Activated T-helper 17 cell treated with anti-CD3 and anti-CD28 coated beads, Interleukin-2, amount 50 U/mL, for 72 hours (primary cell): Measurements from ENCODE around the gene MPL. TPM values are rescaled to one million over a fixed set of nuclear protein-coding genes. Genes with fewer than 3 reads are reported as not detected.
"Not testable (repeated sequence)": the region's sequence is repeated elsewhere in the genome, so short reads cannot be mapped to it uniquely, and the experiment has no call there.

Experiments used
- ATAC-seq: fragments of 150-1000 bp; cut with Tn5 transposase; replicated peaks from 2 replicates; pipeline ENCODE4 v1.10.0; 2021; ENCODE audit warnings: mild to moderate bottlenecking, moderate library complexity
- H3K27ac Mint-ChIP-seq: one replicate; pipeline ENCODE4 v1.8.0; 2022; ENCODE audit warnings: mixed read lengths
- H3K27me3 Mint-ChIP-seq: one replicate; pipeline ENCODE4 v1.8.0; 2022; ENCODE audit warnings: mixed read lengths
- H3K36me3 Mint-ChIP-seq: one replicate; pipeline ENCODE4 v1.8.0; 2022; ENCODE audit warnings: low read depth, mild to moderate bottlenecking, mixed read lengths
- H3K4me1 Mint-ChIP-seq: one replicate; pipeline ENCODE4 v1.8.0; 2022; ENCODE audit warnings: mixed read lengths
- H3K4me3 Mint-ChIP-seq: one replicate; pipeline ENCODE4 v1.8.0; 2022; ENCODE audit warnings: mild to moderate bottlenecking, mixed read lengths
- H3K9me3 Mint-ChIP-seq: one replicate; pipeline ENCODE4 v1.8.0; 2022; ENCODE audit warnings: mixed read lengths
- total RNA-seq, 2 donors: library from RNA; stranded (reverse); gene quantifications; one replicate each; pipeline ENCODE4 v1.2.3, GENCODE V29; 2022

Gene MPL
- total RNA-seq, 2 donors from 2014 or later: not detected

DNA sequence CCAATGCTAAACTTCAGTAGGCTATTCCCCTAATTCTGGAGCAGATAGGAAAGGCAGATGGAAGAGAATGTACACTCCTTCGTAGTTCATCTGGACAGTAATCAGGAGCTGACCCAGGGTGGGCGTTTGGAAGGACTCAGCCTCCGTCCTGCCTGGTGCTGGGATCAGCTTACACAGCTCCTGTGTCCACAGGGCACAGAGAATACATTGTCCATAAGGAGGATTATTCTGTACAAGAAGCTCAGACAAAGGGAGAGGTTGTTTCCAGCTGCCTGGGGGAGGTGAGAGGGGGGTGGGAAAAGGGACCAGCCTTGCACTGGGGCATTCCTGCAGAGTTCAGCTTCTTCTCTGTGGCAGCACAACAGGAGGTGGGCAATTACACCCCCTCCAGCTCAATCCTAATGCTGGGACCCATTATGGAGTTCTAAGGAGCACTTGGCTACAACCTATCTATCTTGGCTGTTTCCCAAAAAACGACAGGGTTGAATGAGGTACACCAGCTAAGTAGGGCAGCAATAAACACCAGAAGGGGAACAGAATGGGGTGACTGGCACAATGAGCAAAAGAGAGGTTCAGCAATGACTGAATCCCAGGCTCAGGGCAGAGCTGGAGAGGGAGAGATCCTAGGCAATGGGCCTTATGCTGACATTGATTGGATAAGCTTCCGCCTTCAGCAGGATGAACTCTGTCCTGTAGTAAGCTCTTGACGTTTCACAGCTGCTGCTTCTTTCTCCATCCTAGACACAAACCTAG lies 44.6 kb downstream of the MPL start:
- Mint-ChIP-seq H3K27me3 (no peaks in the 10 kb centered on the region), H3K4me1 (peaks cover 3% of the 10 kb centered on the region), H3K27ac (peak overlapping the region; percentile 40), H3K9me3 (no peaks in the 10 kb centered on the region), H3K36me3 (peaks cover 81% of the 10 kb centered on the region), H3K4me3 (no peak overlapping the region)
- ATAC-seq: no peak

DNA sequence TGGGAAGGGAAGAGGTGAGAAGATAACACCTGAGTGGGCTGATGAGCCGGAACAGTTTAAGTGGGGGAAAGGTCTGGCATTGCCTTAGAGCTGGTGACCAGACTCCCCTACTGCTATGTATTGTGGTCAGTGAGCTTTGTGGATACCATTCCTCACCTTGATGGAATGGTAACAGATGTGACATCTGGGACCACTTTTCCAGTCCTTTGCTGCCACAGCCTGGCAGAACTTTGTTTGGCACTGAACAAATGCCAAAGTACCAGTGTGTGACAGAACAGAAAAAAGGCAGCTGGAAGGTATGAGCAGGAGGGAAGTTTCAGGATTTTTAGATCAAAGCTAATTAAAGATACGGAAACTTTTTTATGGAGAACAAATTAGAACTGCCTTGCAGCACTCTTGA lies 45.8 kb downstream of the MPL start:
- Mint-ChIP-seq H3K4me3 (no peak overlapping the region), H3K4me1 (peaks cover 6% of the 10 kb centered on the region), H3K9me3 (no peaks in the 10 kb centered on the region), H3K27me3 (no peaks in the 10 kb centered on the region), H3K27ac (peak overlapping the region; percentile 36), H3K36me3 (peaks cover 79% of the 10 kb centered on the region)
- no peak for ATAC-seq

DNA sequence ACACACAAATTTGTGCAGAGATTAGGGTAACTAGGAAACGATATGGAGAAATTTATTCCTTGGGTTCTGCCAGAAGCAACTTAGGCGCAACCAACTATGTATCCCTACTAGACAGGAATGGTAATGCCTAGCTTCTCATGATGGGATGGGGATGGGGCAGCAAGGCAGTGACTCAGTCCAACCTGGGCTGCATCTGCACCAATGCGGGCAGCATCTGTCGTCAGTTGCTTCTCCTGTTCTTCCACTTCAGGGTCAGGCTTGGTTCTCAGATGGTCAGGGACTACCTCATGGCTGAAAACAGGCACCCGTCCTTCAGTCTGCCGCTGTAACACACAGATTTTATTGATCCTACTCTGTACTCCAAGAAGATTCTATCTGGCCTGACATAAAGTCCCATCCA lies 49.1 kb downstream of the MPL start:
- Mint-ChIP-seq H3K36me3 (peaks cover 68% of the 10 kb centered on the region), H3K27me3 (no peaks in the 10 kb centered on the region), H3K27ac (peak overlapping the region; percentile 3), H3K4me3 (no peak overlapping the region), H3K9me3 (no peaks in the 10 kb centered on the region), H3K4me1 (peaks cover 18% of the 10 kb centered on the region)
- ATAC-seq: no peak

DNA sequence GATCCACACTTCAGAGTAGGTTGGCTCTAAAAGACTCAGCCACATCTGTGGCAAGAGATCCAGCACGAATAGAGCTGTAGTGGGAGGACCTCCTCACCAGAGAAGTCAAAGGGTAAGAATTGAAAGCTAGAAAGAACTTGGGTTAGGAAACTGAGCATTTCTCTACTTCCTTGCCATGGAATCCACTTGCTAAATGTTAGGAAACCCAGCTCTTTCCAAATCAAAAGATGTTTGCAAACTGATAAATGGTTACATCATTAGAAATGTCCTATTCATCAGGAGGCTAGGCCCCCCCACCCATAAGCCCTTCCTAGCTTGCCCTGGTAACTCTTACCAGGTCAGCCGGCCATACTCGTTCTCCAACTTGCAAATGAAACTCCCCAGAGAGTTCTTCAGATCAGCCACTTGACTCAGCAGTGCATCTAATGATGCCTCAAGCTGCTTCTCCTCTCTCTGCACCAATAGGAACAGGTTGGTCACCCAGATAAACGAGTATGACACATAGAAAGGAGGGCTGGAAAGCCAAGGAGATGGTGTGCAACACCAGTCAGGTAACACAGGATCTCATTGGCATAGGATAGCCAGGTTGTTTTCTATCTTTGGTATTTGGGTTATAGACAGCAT lies 50.5 kb downstream of the MPL start:
- Mint-ChIP-seq H3K9me3 (no peaks in the 10 kb centered on the region), H3K36me3 (peaks cover 61% of the 10 kb centered on the region), H3K4me3 (peak overlapping the region; percentile 98), H3K27ac (peak overlapping the region; percentile 99), H3K27me3 (no peaks in the 10 kb centered on the region), H3K4me1 (peaks cover 19% of the 10 kb centered on the region)
- no peak for ATAC-seq

DNA sequence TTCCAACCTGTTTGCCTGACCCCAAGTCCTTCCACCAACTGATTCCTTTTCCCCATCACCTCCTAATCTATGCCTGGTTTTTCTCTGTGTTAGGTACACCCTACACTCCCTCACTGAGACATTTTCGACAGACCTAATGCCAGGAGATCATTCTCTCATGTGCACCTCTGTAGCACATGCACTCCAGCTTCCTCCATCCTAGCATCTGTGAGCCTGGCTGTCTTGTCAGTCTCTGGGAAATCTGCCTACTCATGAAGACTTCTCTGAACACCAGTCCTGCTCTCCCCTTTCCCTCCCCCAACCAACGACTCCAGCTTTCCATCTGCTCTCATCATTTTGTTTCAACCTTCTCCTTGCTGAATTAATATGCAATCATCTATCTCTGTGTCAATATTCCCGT lies 51.0 kb downstream of the MPL start:
- H3K27me3 Mint-ChIP-seq: no peaks in the 10 kb centered on the region
- peaks cover 19% of the 10 kb centered on the region for H3K4me1 Mint-ChIP-seq
- peak overlapping the region; percentile 98 for H3K4me3 Mint-ChIP-seq
- H3K36me3 Mint-ChIP-seq: peaks cover 61% of the 10 kb centered on the region
- ATAC-seq: no peak
- H3K27ac Mint-ChIP-seq: peak overlapping the region; percentile 99
- H3K9me3 Mint-ChIP-seq: no peaks in the 10 kb centered on the region

DNA sequence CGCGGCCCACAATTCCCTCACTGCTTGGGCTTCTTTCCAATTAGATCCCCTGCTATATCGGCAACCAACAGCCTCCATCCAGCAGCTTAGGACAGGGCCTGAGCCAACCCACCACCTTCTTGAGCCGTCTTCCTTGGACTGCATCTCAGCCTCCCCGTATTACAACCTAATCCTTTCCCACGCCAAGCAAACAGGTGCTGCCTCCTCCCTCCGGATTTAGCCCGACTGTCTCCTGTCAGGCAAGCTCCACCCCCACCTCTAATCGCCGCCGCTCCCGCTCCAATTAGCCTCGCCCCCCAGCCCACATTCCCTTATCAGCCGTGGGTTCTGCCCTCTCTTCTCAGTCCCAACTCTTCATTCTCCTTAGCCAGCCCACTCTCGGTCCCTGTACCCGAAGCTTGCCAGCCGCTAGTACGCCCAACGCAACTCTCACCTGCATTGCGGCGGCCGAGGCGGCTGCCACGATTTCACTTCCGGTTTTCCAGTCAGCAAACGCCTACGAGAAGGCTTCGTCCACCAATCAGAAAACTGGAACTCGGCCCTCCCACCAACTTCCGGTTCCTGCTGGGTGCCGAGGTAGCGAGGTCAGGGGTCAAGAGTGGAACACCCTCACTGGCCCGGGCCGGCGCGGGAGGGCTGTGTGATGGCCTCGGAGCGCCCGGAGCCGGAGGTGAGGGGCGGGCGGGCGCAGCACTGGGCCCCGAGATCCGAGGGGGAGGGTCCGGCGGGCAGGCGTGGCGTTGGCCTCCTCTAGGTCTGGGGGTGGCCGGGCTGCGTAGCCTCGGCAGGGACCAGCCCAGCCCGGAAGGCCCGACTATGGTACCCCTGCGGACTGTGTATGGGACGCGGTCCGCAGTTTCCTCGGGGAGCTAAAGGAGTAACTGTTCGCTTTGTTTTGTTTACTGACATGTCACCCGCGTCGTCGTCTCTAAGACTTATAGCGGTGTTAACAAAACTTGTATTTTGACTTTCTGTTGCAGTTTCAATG lies 52.0 kb downstream of the MPL start, which contains the start of the genes MED8 and SZT2:
Gene MED8 (minus strand): TSS at position 475 of the 988 bp plus-strand sequence. CDS start 36 bp downstream, at position 439.
Gene SZT2 (plus strand): TSS at position 574 of the 988 bp plus-strand sequence. CDS start 70 bp downstream, at position 644.
- peak within 1 kb of the TSS; percentile 98 for H3K4me3 Mint-ChIP-seq
- H3K4me1 Mint-ChIP-seq: peaks cover 19% of the 10 kb centered on the region
- H3K9me3 Mint-ChIP-seq: no peaks in the 10 kb centered on the region
- ATAC-seq: peak; percentile 99
- no peaks in the 10 kb centered on the region for H3K27me3 Mint-ChIP-seq
- peak within 1 kb of the TSS; percentile 99 for H3K27ac Mint-ChIP-seq
- H3K36me3 Mint-ChIP-seq: peaks cover 56% of the 10 kb centered on the region

DNA sequence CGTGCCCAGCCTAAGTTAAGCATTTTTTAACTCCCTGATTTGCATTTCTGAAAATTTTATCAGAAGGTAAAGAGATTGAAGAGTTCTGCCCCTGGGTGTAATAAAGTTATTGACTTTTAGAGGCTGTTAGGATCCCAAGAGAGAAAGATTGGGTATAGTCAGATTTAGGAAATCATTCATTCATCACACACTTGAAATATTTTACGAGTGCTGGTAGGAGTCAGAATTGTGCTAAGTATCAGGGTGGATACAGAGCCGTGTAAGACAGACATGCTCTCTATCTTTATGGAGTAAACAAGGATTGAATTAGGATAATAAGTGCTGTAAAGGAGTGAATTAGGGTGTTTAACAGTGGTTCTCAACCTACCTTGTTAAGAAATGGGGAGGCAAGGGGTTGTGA lies 55.1 kb downstream of the MPL start:
- Mint-ChIP-seq H3K4me3 (no peak overlapping the region), H3K9me3 (no peaks in the 10 kb centered on the region), H3K36me3 (peaks cover 43% of the 10 kb centered on the region), H3K27ac (no peak overlapping the region), H3K4me1 (peaks cover 19% of the 10 kb centered on the region), H3K27me3 (no peaks in the 10 kb centered on the region)
- ATAC-seq: no peak

DNA sequence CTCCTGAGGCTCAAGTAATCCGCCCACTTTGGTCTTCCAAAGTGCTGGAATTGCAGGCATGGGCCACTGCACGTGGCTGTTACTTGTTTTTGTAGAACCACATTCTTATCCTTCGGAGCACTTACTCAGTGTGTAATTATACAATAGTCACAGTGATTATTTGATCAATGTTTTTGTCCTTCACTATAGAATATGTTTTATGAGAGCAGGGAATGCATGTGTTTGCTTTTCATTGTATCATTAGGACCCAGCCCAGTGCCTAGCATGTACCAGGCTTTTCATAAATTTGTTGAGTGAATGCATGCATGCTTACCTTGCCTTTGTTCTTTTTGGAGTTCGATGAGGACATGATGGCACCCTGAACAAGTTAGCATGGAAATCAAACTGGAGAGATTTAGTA lies 57.9 kb downstream of the MPL start:
- no peak overlapping the region for H3K27ac Mint-ChIP-seq
- H3K36me3 Mint-ChIP-seq: peaks cover 33% of the 10 kb centered on the region
- H3K4me1 Mint-ChIP-seq: peaks cover 4% of the 10 kb centered on the region

DNA sequence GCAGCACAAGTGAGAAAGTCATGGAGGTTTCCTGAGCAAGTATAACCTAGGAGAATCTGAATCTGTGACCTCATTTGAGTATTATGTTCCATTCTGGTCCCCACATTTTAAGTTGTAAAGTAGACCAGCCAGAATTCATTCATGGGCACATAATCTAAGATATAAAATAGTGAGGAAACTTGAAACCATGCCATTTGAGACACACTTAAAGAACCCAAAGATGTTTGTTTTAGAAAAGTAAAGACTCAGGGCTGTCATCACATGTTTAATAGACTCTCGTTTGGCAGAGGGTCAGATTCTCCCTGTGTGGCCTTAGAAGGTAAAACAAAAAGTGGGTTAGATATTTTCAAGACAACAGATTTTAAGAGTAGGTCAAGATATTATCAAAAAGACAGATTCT lies 58.4 kb downstream of the MPL start:
- no peak overlapping the region for H3K4me3 Mint-ChIP-seq
- H3K27ac Mint-ChIP-seq: no peak overlapping the region
- peaks cover 33% of the 10 kb centered on the region for H3K36me3 Mint-ChIP-seq
- H3K27me3 Mint-ChIP-seq: no peaks in the 10 kb centered on the region
- ATAC-seq: no peak
- no peaks in the 10 kb centered on the region for H3K9me3 Mint-ChIP-seq
- peaks cover 4% of the 10 kb centered on the region for H3K4me1 Mint-ChIP-seq

More for the DNA sequence above, 57.9 kb downstream of the MPL start:
- Mint-ChIP-seq H3K27me3 (no peaks in the 10 kb centered on the region), H3K9me3 (no peaks in the 10 kb centered on the region), H3K4me3 (no peak overlapping the region)
- no peak for ATAC-seq

DNA sequence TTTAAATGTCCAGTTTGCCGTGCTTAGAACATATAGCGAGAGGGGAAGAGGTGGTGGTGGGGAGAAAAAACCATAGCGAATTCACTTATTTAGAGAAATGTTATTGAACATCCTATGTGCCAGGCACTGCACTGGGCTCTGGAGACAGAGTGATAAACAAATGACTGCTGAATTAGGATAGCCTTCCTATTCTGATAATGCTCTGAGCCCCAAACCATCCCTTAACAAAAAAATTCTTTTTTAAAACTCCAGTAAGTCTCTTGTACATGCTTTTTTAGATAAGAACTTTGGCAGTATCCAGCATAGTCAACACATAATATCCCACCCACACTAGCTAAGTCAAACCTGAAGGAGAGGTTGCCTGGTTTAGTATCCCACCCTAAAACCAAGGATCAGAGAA lies 60.6 kb downstream of the MPL start:
- no peak for ATAC-seq
- Mint-ChIP-seq H3K4me3 (no peak overlapping the region), H3K4me1 (peaks cover 4% of the 10 kb centered on the region), H3K27me3 (no peaks in the 10 kb centered on the region), H3K27ac (no peak overlapping the region), H3K36me3 (peaks cover 43% of the 10 kb centered on the region), H3K9me3 (no peaks in the 10 kb centered on the region)

DNA sequence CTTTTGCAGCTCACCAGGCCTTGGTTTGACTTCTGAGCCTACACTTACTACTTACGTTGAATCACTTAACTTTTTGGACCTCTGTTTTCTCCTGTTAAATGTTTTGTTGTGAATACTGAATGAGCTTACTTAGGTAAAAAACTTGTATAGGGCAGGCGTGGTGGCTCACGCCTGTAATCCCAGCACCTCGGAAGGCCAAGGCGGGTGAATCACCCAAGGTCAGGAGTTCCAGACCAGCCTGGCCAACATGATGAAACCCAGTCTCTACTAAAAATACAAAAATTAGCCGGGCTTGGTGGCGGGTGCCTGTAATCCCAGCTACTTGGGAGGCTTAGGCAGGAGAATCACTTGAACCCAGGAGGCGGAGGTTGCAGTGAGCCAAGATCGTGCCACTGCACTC lies 62.8 kb downstream of the MPL start:
- not testable (repeated sequence) for ATAC-seq

DNA sequence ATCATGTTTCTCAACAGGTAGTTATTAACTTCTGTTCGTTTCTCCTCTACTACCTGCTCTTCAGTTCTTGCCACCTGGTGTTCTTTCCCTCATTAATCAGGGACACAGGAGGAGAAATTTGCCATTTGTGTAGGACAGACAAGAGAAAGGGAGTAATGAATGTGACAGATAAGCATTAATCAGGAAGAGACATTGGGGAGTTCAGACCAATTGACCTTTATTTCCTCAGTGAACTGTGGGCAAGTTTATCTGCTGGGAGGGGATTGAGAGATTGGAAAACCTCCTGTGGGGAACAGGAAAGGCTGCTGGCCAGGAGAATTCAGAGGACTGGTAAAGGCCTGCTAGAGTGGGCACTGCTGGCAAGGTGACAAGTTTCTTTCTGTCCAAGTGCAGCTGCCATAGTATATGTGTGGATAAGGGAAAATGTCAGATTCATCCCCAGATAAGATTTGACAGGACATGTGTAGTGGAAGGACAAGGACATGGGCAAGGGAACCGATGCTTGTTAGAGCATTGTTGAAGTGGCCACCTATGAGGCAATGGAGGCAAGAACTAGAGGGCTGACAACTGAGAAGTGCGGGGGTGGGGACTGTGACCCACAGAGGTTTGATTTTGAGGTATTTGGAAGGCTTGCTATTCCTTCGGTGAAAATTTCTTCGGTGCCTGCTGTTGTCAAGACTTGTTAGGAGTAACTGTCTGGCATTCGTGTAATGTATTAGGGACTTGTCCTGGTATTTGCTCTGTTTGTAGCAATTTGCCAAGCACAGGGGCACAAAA lies 64.7 kb downstream of the MPL start:
- Mint-ChIP-seq H3K4me3 (no peak overlapping the region), H3K9me3 (no peaks in the 10 kb centered on the region), H3K27me3 (no peaks in the 10 kb centered on the region), H3K4me1 (peaks cover 4% of the 10 kb centered on the region), H3K27ac (peak overlapping the region; percentile 27), H3K36me3 (peaks cover 57% of the 10 kb centered on the region)
- ATAC-seq: no peak

More for the DNA sequence above, 62.8 kb downstream of the MPL start:
- H3K4me3 Mint-ChIP-seq, H3K27ac Mint-ChIP-seq, H3K27me3 Mint-ChIP-seq, H3K4me1 Mint-ChIP-seq, H3K9me3 Mint-ChIP-seq: not testable (repeated sequence)
- H3K36me3 Mint-ChIP-seq: peaks cover 55% of the 10 kb centered on the region
